K562 (cell line): ENCODE data around the gene EGFL7. TPM values are rescaled to one million over a fixed set of nuclear protein-coding genes. Genes with fewer than 3 reads are reported as not detected.

ENCODE experiments used
- BDP1 ChIP-seq: IDR thresholded peaks from 3 replicates; pipeline ENCODE4 v1.6.1; 2011; ENCODE audit not compliant: insufficient read length, insufficient read depth
- CREBBP ChIP-seq: IDR thresholded peaks from one replicate; pipeline ENCODE4 v1.6.1; 2012; ENCODE audit warnings: low read depth, mild to moderate bottlenecking, control low read depth, inconsistent platforms, low read length
- E4F1 ChIP-seq: fragments of 250-450 bp; sonication (Bioruptor Pico); IDR thresholded peaks from 2 replicates; pipeline ENCODE4 v1.5.0; 2021; ENCODE audit warnings: mild to moderate bottlenecking, borderline replicate concordance
- ILF3 ChIP-seq: fragments of 450-650 bp; IDR thresholded peaks from 2 replicates; pipeline ENCODE4 v1.6.1; 2018; ENCODE audit warnings: antibody characterized with exemption, mild to moderate bottlenecking, moderate library complexity, borderline replicate concordance
- KAT7 ChIP-seq: sonication (generic); formaldehyde crosslinking; IDR thresholded peaks from 2 replicates; pipeline ENCODE4 v1.8.0; 2022; ENCODE audit warnings: missing genetic modification reagents, mild to moderate bottlenecking, borderline replicate concordance
- MCM2 ChIP-seq: fragments of 450-650 bp; IDR thresholded peaks from 2 replicates; pipeline ENCODE4 v1.6.1; 2017; ENCODE audit warnings: low read depth, mild to moderate bottlenecking
- NFYB ChIP-seq: IDR thresholded peaks from 2 replicates; pipeline ENCODE4 v1.6.1; 2011; ENCODE audit warnings: mild to moderate bottlenecking, moderate library complexity; ENCODE audit not compliant: insufficient read length; ENCODE audit errors: extremely low read depth
- RB1 ChIP-seq: fragments of 450-650 bp; IDR thresholded peaks from 2 replicates; pipeline ENCODE4 v1.6.1; 2017; ENCODE audit warnings: low read depth, mild to moderate bottlenecking
- RBM15 ChIP-seq: fragments of 200-400 bp; formaldehyde crosslinking; IDR thresholded peaks from 2 replicates; pipeline ENCODE4 v1.6.1; 2018; ENCODE audit warnings: mild to moderate bottlenecking, low read length, moderate library complexity; ENCODE audit not compliant: insufficient read depth
- RFX1 ChIP-seq: fragments of 450-650 bp; IDR thresholded peaks from 2 replicates; pipeline ENCODE4 v1.6.1; 2016; ENCODE audit warnings: mild to moderate bottlenecking, moderate library complexity
- SRSF7 ChIP-seq: fragments of 200-400 bp; formaldehyde crosslinking; optimal IDR thresholded peaks from 2 replicates; pipeline ENCODE3; 2017; ENCODE audit warnings: mild to moderate bottlenecking, low read depth, low read length
- TAF15 ChIP-seq: fragments of 200-400 bp; formaldehyde crosslinking; IDR thresholded peaks from 2 replicates; pipeline ENCODE4 v1.6.1; 2017; ENCODE audit warnings: mild to moderate bottlenecking, low read depth, low read length, moderate library complexity
- ZNF239 ChIP-seq: fragments of 250-450 bp; sonication (Bioruptor Pico); IDR thresholded peaks from 2 replicates; pipeline ENCODE4 v1.4.0; 2020; ENCODE audit warnings: mild to moderate bottlenecking
- ZNF282 ChIP-seq: sonication (generic); formaldehyde crosslinking; IDR thresholded peaks from 2 replicates; pipeline ENCODE4 v1.8.1; 2023; ENCODE audit warnings: missing genetic modification reagents
- ZNF57 ChIP-seq: fragments of 450-650 bp; formaldehyde crosslinking; IDR thresholded peaks from 2 replicates; pipeline ENCODE4 v1.4.0; 2020; ENCODE audit warnings: mild to moderate bottlenecking, moderate library complexity
- polyA plus RNA-seq, 8 experiments: library from polyadenylated mRNA; depleted of rRNA in 4 of 8; stranded (reverse) in 5 of 8; unstranded in 3 of 8; fragments of >200 nt; fragmentation: Nextera tagmentation in 2 of 8; fragmentation: Illumina TruSeq in 1 of 8; extraction: Ambion mirVana in 2 of 8; extraction: Trizol in 1 of 8; gene quantifications; 2 replicates each; pipeline versions ENCODE4 v1.2.1 to v1.2.3, GENCODE V29; 2011 to 2014; ENCODE audit warnings: inconsistent platforms in 1 of 8, missing spikeins in 1 of 8
- total RNA-seq, 7 experiments: library from RNA; depleted of rRNA in 6 of 7; stranded (reverse); fragments of >200 nt in 6 of 7; fragmentation: Illumina TruSeq in 2 of 7; extraction: Trizol in 2 of 7; gene quantifications; 2 replicates each; pipeline versions ENCODE4 v1.2.1 to v1.2.3, GENCODE V29; 2011 to 2021; ENCODE audit warnings: low replicate concordance in 1 of 7
- TF ChIP-seq, protein P1 (sequence below): fragments of 250-450 bp; sonication (Bioruptor Pico); IDR thresholded peaks from 2 replicates; pipeline ENCODE4 v1.4.0; 2020; ENCODE audit warnings: mild to moderate bottlenecking, moderate library complexity
- TF ChIP-seq, protein P2 (sequence below): fragments of 200-800 bp; sonication (Bioruptor generic); IDR thresholded peaks from 2 replicates; pipeline ENCODE4 v1.6.1; 2017; ENCODE audit warnings: missing genetic modification characterization, missing compliant biosample characterization
- TF ChIP-seq, protein P3 (sequence below): IDR thresholded peaks from 2 replicates; pipeline ENCODE4 v1.6.1; 2012; ENCODE audit warnings: low read depth, low read length, improper control_type of control experiment, borderline replicate concordance
- TF ChIP-seq, protein P4 (sequence below): fragments of 450-650 bp; IDR thresholded peaks from 2 replicates; pipeline ENCODE4 v1.6.1; 2016; ENCODE audit warnings: antibody characterized with exemption

The EGFL7 gene
- total and polyA plus RNA-seq, 9 of the 15 experiments (the other 6 are each of a cell fraction or from before 2014, with no cell fraction given) = 1.5 to 286 (median 55.5) TPM

- TF ChIP-seq E4F1 (no peak), KAT7 (CRISPR knock-in tag) (0 out of 2 replicates have a peak, but pooled peaks have one; percentile 57), RB1 (peak; percentile 88), CREBBP (no peak), ZNF282 (peak; percentile 89; the same call in 1 of the 2 replicates), ZNF239 (CRISPR knock-in tag) (no peak), RFX1 (no peak), ZNF57 (no peak), RBM15 (no peak), BDP1 (no peak), NFYB (no peak), ILF3 (no peak; the same call in 1 of the 2 replicates), MCM2 (no peak), TAF15 (no peak), SRSF7 (no peak)
- TF ChIP-seq, protein P1, sequence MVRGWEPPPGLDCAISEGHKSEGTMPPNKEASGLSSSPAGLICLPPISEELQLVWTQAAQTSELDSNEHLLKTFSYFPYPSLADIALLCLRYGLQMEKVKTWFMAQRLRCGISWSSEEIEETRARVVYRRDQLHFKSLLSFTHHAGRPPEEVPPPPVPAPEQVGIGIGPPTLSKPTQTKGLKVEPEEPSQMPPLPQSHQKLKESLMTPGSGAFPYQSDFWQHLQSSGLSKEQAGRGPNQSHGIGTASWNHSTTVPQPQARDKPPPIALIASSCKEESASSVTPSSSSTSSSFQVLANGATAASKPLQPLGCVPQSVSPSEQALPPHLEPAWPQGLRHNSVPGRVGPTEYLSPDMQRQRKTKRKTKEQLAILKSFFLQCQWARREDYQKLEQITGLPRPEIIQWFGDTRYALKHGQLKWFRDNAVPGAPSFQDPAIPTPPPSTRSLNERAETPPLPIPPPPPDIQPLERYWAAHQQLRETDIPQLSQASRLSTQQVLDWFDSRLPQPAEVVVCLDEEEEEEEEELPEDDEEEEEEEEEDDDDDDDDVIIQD (CRISPR knock-in tag) = no peak
- TF ChIP-seq, protein P2, sequence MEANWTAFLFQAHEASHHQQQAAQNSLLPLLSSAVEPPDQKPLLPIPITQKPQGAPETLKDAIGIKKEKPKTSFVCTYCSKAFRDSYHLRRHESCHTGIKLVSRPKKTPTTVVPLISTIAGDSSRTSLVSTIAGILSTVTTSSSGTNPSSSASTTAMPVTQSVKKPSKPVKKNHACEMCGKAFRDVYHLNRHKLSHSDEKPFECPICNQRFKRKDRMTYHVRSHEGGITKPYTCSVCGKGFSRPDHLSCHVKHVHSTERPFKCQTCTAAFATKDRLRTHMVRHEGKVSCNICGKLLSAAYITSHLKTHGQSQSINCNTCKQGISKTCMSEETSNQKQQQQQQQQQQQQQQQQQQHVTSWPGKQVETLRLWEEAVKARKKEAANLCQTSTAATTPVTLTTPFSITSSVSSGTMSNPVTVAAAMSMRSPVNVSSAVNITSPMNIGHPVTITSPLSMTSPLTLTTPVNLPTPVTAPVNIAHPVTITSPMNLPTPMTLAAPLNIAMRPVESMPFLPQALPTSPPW = peak; percentile 94
- TF ChIP-seq, protein P3, sequence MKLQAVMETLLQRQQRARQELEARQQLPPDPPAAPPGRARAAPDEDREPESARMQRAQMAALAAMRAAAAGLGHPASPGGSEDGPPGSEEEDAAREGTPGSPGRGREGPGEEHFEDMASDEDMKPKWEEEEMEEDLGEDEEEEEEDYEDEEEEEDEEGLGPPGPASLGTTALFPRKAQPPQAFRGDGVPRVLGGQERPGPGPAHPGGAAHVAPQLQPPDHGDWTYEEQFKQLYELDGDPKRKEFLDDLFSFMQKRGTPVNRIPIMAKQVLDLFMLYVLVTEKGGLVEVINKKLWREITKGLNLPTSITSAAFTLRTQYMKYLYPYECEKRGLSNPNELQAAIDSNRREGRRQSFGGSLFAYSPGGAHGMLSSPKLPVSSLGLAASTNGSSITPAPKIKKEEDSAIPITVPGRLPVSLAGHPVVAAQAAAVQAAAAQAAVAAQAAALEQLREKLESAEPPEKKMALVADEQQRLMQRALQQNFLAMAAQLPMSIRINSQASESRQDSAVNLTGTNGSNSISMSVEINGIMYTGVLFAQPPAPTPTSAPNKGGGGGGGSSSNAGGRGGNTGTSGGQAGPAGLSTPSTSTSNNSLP = no peak
- TF ChIP-seq, protein P4, sequence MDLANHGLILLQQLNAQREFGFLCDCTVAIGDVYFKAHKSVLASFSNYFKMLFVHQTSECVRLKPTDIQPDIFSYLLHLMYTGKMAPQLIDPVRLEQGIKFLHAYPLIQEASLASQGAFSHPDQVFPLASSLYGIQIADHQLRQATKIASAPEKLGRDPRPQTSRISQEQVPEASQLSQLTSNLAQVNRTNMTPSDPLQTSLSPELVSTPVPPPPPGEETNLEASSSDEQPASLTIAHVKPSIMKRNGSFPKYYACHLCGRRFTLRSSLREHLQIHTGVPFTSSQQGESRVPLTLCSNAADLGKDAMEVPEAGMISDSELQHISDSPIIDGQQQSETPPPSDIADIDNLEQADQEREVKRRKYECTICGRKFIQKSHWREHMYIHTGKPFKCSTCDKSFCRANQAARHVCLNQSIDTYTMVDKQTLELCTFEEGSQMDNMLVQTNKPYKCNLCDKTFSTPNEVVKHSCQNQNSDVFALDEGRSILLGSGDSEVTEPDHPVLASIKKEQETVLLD = no peak
These were observed 24.3 kb downstream of the EGFL7 start, which contains the start of gene AGPAT2 (continued) for GRCh38 chr9:136686794-136687711.
